ENCODE measurements around the gene EYA2. TPM values are rescaled to one million over a fixed set of nuclear protein-coding genes. Genes with fewer than 3 reads are reported as not detected.

EYA2 gene
- total and polyA plus RNA-seq, 5 experiments from 2014 or later, result not detected

DNA sequence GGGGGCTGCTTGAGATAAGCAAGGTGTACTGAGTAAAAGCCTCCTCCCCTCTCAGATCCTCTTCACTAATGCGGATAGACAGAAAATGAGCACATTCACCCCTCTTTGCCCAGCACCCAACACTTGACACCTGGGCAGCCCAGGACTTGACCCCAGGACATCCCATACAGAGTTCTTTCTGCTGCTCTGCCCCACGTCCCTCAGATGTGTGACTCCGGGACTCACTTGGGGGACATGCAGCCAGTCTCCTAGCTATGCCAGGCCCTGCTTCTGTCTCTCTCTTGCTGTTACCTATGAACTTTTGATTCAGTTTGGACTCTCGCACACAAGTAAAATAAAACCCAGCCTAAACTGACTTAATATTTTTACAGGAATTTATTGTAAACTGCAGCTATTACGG lies 159.9 kb downstream of the EYA2 start:
- H3K36me3 Mint-ChIP-seq, result no peaks in the 10 kb centered on the region
- peaks cover 0 to 55% (median 10%) of the 10 kb centered on the region in 5 donors for H3K27me3 Mint-ChIP-seq
- ATAC-seq, result no peak
- peaks cover 0 to 3% (median 0%) of the 10 kb centered on the region in 9 donors for H3K9me3 Mint-ChIP-seq
- POLR2A ChIA-PET, result no interaction called here
- DNase-seq, result no peak
- H3K27ac Mint-ChIP-seq, result no peak overlapping the region
- H3K4me3 Mint-ChIP-seq, result no peak overlapping the region
- H3K4me1 Mint-ChIP-seq, result no peaks in the 10 kb centered on the region

DNA sequence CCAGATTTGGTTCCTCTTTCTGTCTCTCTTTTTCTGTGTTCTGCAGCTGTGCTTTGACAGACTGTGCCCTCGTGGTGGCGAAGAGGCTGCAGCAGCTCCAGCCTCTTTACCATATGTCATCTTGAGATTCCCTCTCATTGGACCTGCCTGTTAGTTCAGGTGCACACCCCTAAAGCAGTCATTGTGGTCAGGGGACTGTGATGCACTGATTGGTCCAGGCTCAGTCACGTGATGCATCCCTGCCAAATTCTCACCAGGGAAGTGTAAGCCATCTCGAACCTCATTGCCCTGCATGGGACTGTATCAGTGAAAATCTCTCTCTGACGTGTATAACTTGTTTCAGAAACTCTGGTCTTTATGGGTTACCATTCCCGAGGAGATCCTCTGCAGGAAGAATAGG lies 160.3 kb downstream of the EYA2 start:
- ATAC-seq (no peak), DNase-seq (no peak)
- H3K36me3 Mint-ChIP-seq, result no peaks in the 10 kb centered on the region
- peaks cover 0 to 6% (median 0%) of the 10 kb centered on the region in 9 donors for H3K9me3 Mint-ChIP-seq
- POLR2A ChIA-PET, result no interaction called here
- H3K27ac Mint-ChIP-seq, result no peak overlapping the region
- peaks cover 0 to 51% (median 13%) of the 10 kb centered on the region in 5 donors for H3K27me3 Mint-ChIP-seq
- no peaks in the 10 kb centered on the region for H3K4me1 Mint-ChIP-seq
- no peak overlapping the region for H3K4me3 Mint-ChIP-seq

DNA sequence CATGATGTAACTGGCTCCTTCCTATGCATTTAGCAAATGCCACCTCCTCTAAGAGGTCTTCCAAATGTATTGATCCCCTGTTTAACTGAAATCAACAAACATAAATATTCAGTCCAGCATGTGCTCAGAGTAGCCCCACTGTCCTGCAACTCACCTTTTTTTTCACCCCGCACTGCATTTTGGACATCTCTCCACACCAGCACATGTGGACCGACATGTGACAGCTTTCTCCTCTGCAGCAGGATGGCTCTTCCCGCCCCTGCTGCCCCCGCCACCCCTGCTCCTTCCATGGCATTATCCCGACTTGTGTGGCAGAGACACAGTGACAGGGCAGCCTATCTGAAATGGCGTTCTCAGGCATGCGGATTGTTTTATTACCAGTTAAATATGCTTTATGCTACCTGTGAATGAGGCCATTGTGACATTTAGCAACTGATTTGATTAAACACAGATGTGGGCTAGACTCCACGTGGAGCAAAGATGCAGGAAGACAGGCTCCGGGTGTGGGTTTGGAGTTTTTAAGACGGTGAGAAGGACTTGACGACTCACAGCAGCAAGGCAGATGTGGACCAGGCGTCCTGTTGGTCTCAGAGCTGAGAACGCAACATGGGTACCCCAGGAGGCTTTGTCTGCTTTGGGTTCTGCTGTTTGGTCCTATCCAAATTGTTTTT lies 161.2 kb downstream of the EYA2 start:
- Mint-ChIP-seq H3K27ac (no peak overlapping the region), H3K27me3 (peaks cover 1 to 42% (median 13%) of the 10 kb centered on the region in 5 donors), H3K4me3 (no peak overlapping the region), H3K4me1 (no peaks in the 10 kb centered on the region), H3K9me3 (peaks cover 0 to 6% (median 0%) of the 10 kb centered on the region in 9 donors), H3K36me3 (no peaks in the 10 kb centered on the region)
- DNase-seq, result no peak
- ATAC-seq, result no peak
- POLR2A ChIA-PET, result no interaction called here

DNA sequence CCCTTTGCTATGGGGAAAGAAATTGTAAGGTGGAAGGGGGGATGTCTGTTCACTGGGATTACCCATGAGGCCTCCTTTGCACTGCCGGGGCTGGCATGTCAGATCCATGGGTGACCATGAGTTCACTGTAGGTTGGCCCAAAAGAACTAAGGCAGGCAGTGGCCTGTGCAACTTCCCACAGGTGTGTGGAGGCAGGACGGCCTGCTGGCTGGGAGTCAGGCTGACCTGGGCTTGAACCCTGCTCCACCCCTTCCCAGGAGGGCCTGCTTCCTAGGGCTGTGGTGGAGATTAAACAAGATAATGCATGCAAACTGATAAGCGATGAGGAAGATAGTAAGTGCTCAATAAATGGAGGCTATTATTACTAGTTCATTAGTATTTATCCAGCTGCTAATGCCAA lies 163.0 kb downstream of the EYA2 start:
- Mint-ChIP-seq H3K9me3 (peaks cover 0 to 6% (median 0%) of the 10 kb centered on the region in 9 donors), H3K4me1 (no peaks in the 10 kb centered on the region), H3K27me3 (peaks cover 4 to 40% (median 16%) of the 10 kb centered on the region in 5 donors), H3K27ac (no peak overlapping the region), H3K36me3 (no peaks in the 10 kb centered on the region), H3K4me3 (no peak overlapping the region)
- DNase-seq (no peak), ATAC-seq (no peak)
- POLR2A ChIA-PET, result no interaction called here

GRCh38 chr20:47058236-47058635 lies 163.6 kb downstream of the EYA2 start:
- Mint-ChIP-seq H3K4me1 (no peaks in the 10 kb centered on the region), H3K27me3 (peaks cover 4 to 40% (median 19%) of the 10 kb centered on the region in 5 donors), H3K27ac (no peak overlapping the region), H3K36me3 (no peaks in the 10 kb centered on the region), H3K9me3 (peaks cover 0 to 6% (median 0%) of the 10 kb centered on the region in 9 donors), H3K4me3 (no peak overlapping the region)
- DNase-seq (no peak), ATAC-seq (no peak)
- POLR2A ChIA-PET, result no interaction called here

DNA sequence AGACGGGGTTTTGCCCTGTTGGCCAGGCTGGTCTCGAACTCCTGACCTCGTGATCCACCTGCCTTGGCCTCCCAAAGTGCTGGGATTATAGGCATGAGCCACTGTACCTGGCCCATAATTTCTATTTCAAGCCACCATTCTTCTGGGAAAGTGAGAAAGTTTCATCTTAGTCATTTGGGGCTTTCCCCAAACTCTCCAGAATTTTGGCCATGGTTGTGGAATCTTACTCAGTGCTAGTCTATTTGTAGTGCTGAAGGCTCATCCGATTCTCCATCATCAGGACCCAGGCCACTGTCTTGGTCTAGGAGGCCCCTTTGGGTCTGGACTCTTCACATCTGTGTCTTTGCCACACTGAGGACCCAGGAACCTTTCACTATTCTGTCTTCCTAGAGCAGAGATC lies 164.9 kb downstream of the EYA2 start:
- POLR2A ChIA-PET, result no interaction called here
- H3K27me3 Mint-ChIP-seq, result peaks cover 7 to 44% (median 19%) of the 10 kb centered on the region in 5 donors
- H3K4me3 Mint-ChIP-seq, result no peak overlapping the region
- H3K4me1 Mint-ChIP-seq, result peaks cover 0 to under 1% (median 0%) of the 10 kb centered on the region in 4 donors
- ATAC-seq (no peak), DNase-seq (no peak)
- H3K9me3 Mint-ChIP-seq, result peaks cover 0 to 8% (median 0%) of the 10 kb centered on the region in 9 donors
- no peaks in the 10 kb centered on the region for H3K36me3 Mint-ChIP-seq
- H3K27ac Mint-ChIP-seq, result no peak overlapping the region

GRCh38 chr20:47061549-47061948 lies 166.9 kb downstream of the EYA2 start:
- no peak for DNase-seq
- Mint-ChIP-seq H3K4me3 (no peak overlapping the region), H3K27me3 (peaks cover 8 to 30% (median 15%) of the 10 kb centered on the region in 5 donors), H3K36me3 (peaks cover 0 to 2% (median 0%) of the 10 kb centered on the region in 3 donors), H3K4me1 (peaks cover 0 to 2% (median 0%) of the 10 kb centered on the region in 4 donors), H3K27ac (no peak overlapping the region), H3K9me3 (peaks cover 0 to 11% (median 1%) of the 10 kb centered on the region in 9 donors)
- POLR2A ChIA-PET, result no interaction called here
- ATAC-seq, result no peak

DNA sequence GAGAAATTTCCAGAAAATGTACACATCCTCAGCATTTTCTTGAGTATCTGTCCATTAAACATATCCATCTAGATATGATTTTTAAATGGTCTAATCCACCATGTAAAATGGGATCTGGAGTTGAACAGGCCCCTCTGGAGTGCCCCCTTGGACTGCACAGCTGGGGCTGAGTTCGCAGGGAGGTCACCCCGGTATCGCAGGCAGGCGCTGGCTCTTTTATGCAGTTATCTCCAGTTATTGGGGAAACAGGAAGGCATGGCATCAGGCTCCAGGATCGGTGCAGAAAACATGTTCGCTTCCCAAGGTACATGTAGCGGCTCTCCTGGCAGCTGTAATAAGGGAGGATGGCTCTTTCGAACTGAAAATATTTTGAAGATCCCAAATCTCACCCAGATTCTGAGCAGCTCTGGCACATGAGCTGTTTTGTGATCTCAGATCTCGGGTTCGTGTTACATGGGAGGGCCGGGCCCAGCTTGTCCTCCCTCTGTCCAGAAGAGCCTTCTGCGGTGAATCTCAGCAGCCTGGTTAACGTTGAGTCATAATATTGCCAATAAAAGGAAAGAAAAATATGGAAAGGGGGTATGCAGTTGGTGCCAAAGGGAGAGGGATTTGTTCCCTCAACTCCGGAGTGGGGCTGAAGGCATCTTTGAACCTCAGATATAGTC lies 167.7 kb downstream of the EYA2 start:
- POLR2A ChIA-PET, result no interaction called here
- DNase-seq (no peak), ATAC-seq (no peak)
- H3K27ac Mint-ChIP-seq, result no peak overlapping the region
- peaks cover 0 to 8% (median 0%) of the 10 kb centered on the region in 3 donors for H3K36me3 Mint-ChIP-seq
- H3K9me3 Mint-ChIP-seq, result peaks cover 0 to 18% (median 7%) of the 10 kb centered on the region in 9 donors
- peaks cover 10 to 23% (median 16%) of the 10 kb centered on the region in 5 donors for H3K27me3 Mint-ChIP-seq
- peaks cover 0 to 2% (median 0%) of the 10 kb centered on the region in 4 donors for H3K4me1 Mint-ChIP-seq
- no peak overlapping the region for H3K4me3 Mint-ChIP-seq

GRCh38 chr20:47063407-47063806 lies 168.8 kb downstream of the EYA2 start:
- Mint-ChIP-seq H3K4me1 (peaks cover 0 to 2% (median 0%) of the 10 kb centered on the region in 4 donors), H3K27me3 (peaks cover 10 to 20% (median 14%) of the 10 kb centered on the region in 5 donors), H3K36me3 (peaks cover 0 to 17% (median 0%) of the 10 kb centered on the region in 3 donors), H3K27ac (no peak overlapping the region), H3K4me3 (no peak overlapping the region), H3K9me3 (peaks cover 0 to 27% (median 11%) of the 10 kb centered on the region in 9 donors)
- ATAC-seq (no peak), DNase-seq (no peak)
- POLR2A ChIA-PET, result no interaction called here

DNA sequence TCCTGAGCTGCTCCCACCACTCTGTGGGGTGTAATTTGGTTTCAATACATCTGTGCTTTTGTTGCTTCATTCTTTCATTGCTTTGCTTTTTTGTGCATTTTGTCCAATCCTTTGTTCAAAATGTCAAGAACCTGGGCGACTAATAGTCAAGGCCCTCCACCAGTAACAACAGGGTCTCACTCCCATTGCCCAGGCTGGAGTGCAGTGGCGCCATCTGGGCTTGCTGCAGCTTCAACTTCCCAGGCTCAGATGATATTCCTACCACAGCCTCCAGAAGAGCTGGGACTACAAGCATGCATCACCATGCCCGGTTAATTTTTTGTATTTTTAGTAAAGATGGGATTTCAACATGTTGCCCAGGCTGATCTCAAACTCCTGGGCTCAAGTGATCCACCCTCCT lies 169.2 kb downstream of the EYA2 start:
- POLR2A ChIA-PET, result no interaction called here
- no peak overlapping the region for H3K4me3 Mint-ChIP-seq
- DNase-seq (no peak), ATAC-seq (no peak)
- peaks cover 10 to 20% (median 14%) of the 10 kb centered on the region in 5 donors for H3K27me3 Mint-ChIP-seq
- peaks cover 0 to 21% (median 0%) of the 10 kb centered on the region in 3 donors for H3K36me3 Mint-ChIP-seq
- peaks cover 0 to 2% (median 0%) of the 10 kb centered on the region in 4 donors for H3K4me1 Mint-ChIP-seq
- peaks cover 0 to 28% (median 15%) of the 10 kb centered on the region in 9 donors for H3K9me3 Mint-ChIP-seq
- no peak overlapping the region for H3K27ac Mint-ChIP-seq

DNA sequence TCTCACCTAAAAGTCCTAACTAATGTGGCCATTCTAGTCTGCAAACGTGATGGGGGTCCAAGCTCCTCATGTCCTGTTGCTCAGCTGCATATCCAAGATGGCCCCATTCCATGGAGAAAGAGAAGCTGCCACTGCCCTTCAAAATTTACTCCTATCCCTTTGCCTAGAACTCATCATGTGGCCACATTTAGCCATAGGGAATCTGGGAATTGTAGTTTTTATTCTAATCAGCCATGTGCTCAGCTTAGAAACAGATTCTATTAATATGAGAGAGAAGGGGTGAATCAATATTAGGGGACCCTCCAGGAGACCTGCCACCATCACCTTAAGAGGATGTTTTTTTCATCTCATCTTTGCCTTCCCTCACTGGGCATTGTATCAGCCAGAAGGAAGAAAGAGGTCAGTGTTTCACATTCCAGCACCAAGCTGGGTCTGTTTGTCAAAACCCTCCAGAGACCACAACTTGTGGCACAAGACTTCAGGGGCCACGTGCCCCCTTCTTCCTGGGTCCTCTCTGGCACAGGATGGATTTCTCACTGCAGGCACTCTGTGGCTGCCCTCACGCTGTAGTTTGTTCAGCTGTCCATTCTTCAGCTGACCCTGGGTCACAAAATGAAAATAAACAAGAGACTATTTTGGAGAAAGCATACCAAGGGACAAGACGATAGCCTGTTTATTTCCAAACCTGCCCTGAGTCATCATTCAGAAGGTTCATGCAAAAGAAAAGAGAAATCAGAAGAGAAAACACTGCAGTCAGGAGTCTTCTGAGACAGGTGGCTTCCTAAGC lies 172.0 kb downstream of the EYA2 start:
- POLR2A ChIA-PET, result no interaction called here
- H3K36me3 Mint-ChIP-seq, result peaks cover 0 to 23% (median 0%) of the 10 kb centered on the region in 3 donors
- no peak for ATAC-seq
- peaks cover 7 to 20% (median 11%) of the 10 kb centered on the region in 5 donors for H3K27me3 Mint-ChIP-seq
- no peak overlapping the region for H3K27ac Mint-ChIP-seq
- peaks cover 0 to 2% (median 0%) of the 10 kb centered on the region in 4 donors for H3K4me1 Mint-ChIP-seq
- peaks cover 0 to 33% (median 16%) of the 10 kb centered on the region in 9 donors for H3K9me3 Mint-ChIP-seq
- H3K4me3 Mint-ChIP-seq, result no peak overlapping the region
- no peak for DNase-seq

- POLR2A ChIA-PET, result no interaction called here
- DNase-seq, result no peak
- Mint-ChIP-seq H3K36me3 (peaks cover 0 to 23% (median 0%) of the 10 kb centered on the region in 3 donors), H3K4me1 (peaks cover 0 to 2% (median 0%) of the 10 kb centered on the region in 4 donors), H3K4me3 (no peak overlapping the region), H3K9me3 (peaks cover 0 to 33% (median 16%) of the 10 kb centered on the region in 9 donors), H3K27me3 (peaks cover 7 to 12% (median 11%) of the 10 kb centered on the region in 5 donors), H3K27ac (no peak overlapping the region)
- ATAC-seq, result no peak
Measured at GRCh38 chr20:47067776-47068175, 173.1 kb downstream of the EYA2 start.

Measured in naive thymus-derived CD8-positive, alpha-beta T cell (primary cell).